HepG2 (cell line): Measurements from ENCODE around the gene ERV3-1. TPM values are rescaled to one million over a fixed set of nuclear protein-coding genes. Genes with fewer than 3 reads are reported as not detected.
A peak's percentile ranks its signal among the peaks of the same experiment; 100 is the strongest.

Experiments
- AHR ChIP-seq: IDR thresholded peaks from 2 replicates; pipeline ENCODE4 v1.6.1; 2018; ENCODE audit warnings: missing genetic modification reagents, missing compliant biosample characterization
- ATAD3A ChIP-seq: sonication (generic); formaldehyde crosslinking; IDR thresholded peaks from 2 replicates; pipeline ENCODE4 v1.4.0; 2020; ENCODE audit warnings: missing genetic modification reagents
- BCL6 ChIP-seq: IDR thresholded peaks from 2 replicates; pipeline ENCODE4 v1.6.1; 2016; ENCODE audit warnings: missing genetic modification reagents, missing compliant biosample characterization
- DNMT1 ChIP-seq: sonication (generic); formaldehyde crosslinking; IDR thresholded peaks from 2 replicates; pipeline ENCODE4 v1.5.1; 2020; ENCODE audit warnings: mild to moderate bottlenecking, missing genetic modification reagents
- FOXK2 ChIP-seq: fragments of 450-650 bp; IDR thresholded peaks from 2 replicates; pipeline ENCODE4 v1.6.1; 2016
- KDM5B ChIP-seq: sonication (generic); formaldehyde crosslinking; IDR thresholded peaks from 2 replicates; pipeline ENCODE4 v1.4.0; 2020; ENCODE audit warnings: missing genetic modification reagents, mild to moderate bottlenecking, borderline replicate concordance
- NFIB ChIP-seq: sonication (generic); formaldehyde crosslinking; IDR thresholded peaks from 2 replicates; pipeline ENCODE4 v1.9.0; 2021; ENCODE audit warnings: missing genetic modification reagents, mild to moderate bottlenecking, borderline replicate concordance
- NFRKB ChIP-seq: fragments of 450-650 bp; IDR thresholded peaks from 2 replicates; pipeline ENCODE4 v1.6.1; 2017
- SMAD1 ChIP-seq: sonication (generic); formaldehyde crosslinking; IDR thresholded peaks from 2 replicates; pipeline ENCODE4 v1.4.0; 2020; ENCODE audit warnings: missing genetic modification reagents, low read depth, mild to moderate bottlenecking, borderline replicate concordance
- SMAD9 ChIP-seq: sonication (generic); formaldehyde crosslinking; IDR thresholded peaks from 2 replicates; pipeline ENCODE4 v1.5.1; 2020; ENCODE audit warnings: mild to moderate bottlenecking, missing genetic modification reagents
- STAG1 ChIP-seq: sonication (generic); formaldehyde crosslinking; IDR thresholded peaks from 2 replicates; pipeline ENCODE4 v1.4.0; 2020; ENCODE audit warnings: missing genetic modification reagents
- XRCC5 ChIP-seq: fragments of 200-400 bp; formaldehyde crosslinking; optimal IDR thresholded peaks from 2 replicates; pipeline ENCODE3; 2017; ENCODE audit warnings: mild to moderate bottlenecking, low read length
- ZFAT ChIP-seq: sonication (generic); formaldehyde crosslinking; conservative IDR thresholded peaks from 2 replicates; pipeline ENCODE4 v1.8.1; 2023; ENCODE audit warnings: missing genetic modification reagents, inconsistent platforms
- ZNF253 ChIP-seq: sonication (generic); formaldehyde crosslinking; IDR thresholded peaks from 2 replicates; pipeline ENCODE4 v1.8.0; 2022; ENCODE audit warnings: mild to moderate bottlenecking, missing genetic modification reagents, borderline replicate concordance
- ZNF317 ChIP-seq: sonication (generic); formaldehyde crosslinking; IDR thresholded peaks from 2 replicates; pipeline ENCODE4 v1.5.0; 2020; ENCODE audit warnings: mild to moderate bottlenecking, missing genetic modification reagents
- ZNF761 ChIP-seq: sonication (generic); formaldehyde crosslinking; conservative IDR thresholded peaks from 2 replicates; pipeline ENCODE4 v1.4.0; 2020; ENCODE audit warnings: mild to moderate bottlenecking, missing genetic modification reagents
- ZSCAN21 ChIP-seq: sonication (generic); formaldehyde crosslinking; IDR thresholded peaks from 2 replicates; pipeline ENCODE4 v1.8.0; 2022; ENCODE audit warnings: mild to moderate bottlenecking, missing genetic modification reagents, moderate library complexity, borderline replicate concordance
- polyA plus RNA-seq, 8 experiments: library from polyadenylated mRNA; depleted of rRNA in 3 of 8; stranded (reverse) in 7 of 8; unstranded in 1 of 8; fragments of >200 nt; fragmentation: Illumina TruSeq in 4 of 8; extraction: Trizol in 4 of 8; gene quantifications; 2 replicates each; pipeline versions ENCODE4 v1.2.1 to v1.2.3, GENCODE V29; 2011 to 2016; ENCODE audit warnings: low read depth in 4 of 8, missing spikeins in 1 of 8, mixed read lengths in 1 of 8; ENCODE audit not compliant: insufficient read depth in 1 of 8
- total RNA-seq, 5 experiments: library from RNA; depleted of rRNA; stranded (reverse); fragments of >200 nt; fragmentation: Illumina TruSeq; extraction: Trizol; gene quantifications; 2 replicates each; pipeline ENCODE4 v1.2.3, GENCODE V29; 2016; ENCODE audit warnings: low read depth in 1 of 5
- TF ChIP-seq, protein P1 (sequence below): sonication (generic); formaldehyde crosslinking; IDR thresholded peaks from 2 replicates; pipeline ENCODE4 v1.5.1; 2020; ENCODE audit warnings: mild to moderate bottlenecking, missing genetic modification reagents
- TF ChIP-seq, protein P2 (sequence below), 2 experiments: sonication (generic) in 1 of 2; formaldehyde crosslinking in 1 of 2; IDR thresholded peaks; 2 replicates each; pipeline versions ENCODE4 v1.4.0 to v1.6.1; 2018 to 2020; ENCODE audit warnings: missing genetic modification reagents in 2 of 2, borderline replicate concordance in 1 of 2, low read depth in 1 of 2, mild to moderate bottlenecking in 1 of 2, missing biosample characterization in 1 of 2
- TF ChIP-seq, protein P3 (sequence below): IDR thresholded peaks from 2 replicates; pipeline ENCODE4 v1.6.1; 2016
- TF ChIP-seq, protein P4 (sequence below): sonication (generic); formaldehyde crosslinking; IDR thresholded peaks from 2 replicates; pipeline ENCODE4 v1.4.0; 2020; ENCODE audit warnings: low read depth, mild to moderate bottlenecking, missing genetic modification reagents
- TF ChIP-seq, protein P5 (sequence below): fragments of 450-650 bp; IDR thresholded peaks from 2 replicates; pipeline ENCODE4 v1.6.1; 2017

ERV3-1 gene
- total and polyA plus RNA-seq, 2 of the 13 experiments (the other 11 are each of a cell fraction or from before 2014, with no cell fraction given): 20.4 to 86.3 TPM

DNA sequence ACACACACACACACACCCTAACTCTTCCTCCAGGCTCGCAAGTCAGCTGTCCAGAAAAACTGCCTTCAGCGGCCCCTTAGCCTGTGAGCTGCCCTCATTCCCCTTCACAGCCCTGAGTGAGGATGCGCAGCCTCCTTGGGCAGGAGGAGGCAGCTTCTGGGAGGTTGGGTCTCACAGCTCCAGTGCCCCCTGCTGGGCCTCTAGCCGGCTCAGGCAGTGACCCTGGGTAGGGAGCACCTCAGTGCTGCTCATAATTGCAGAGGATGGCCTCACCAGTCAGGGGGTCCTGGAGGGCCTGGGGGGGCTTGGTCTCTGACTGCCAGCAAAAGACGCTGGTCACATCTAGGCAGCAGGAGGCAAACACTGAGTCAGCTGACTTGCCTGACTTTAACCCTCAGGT, 59.7 kb downstream of the ERV3-1 start (continued):
- TF ChIP-seq, protein P1, sequence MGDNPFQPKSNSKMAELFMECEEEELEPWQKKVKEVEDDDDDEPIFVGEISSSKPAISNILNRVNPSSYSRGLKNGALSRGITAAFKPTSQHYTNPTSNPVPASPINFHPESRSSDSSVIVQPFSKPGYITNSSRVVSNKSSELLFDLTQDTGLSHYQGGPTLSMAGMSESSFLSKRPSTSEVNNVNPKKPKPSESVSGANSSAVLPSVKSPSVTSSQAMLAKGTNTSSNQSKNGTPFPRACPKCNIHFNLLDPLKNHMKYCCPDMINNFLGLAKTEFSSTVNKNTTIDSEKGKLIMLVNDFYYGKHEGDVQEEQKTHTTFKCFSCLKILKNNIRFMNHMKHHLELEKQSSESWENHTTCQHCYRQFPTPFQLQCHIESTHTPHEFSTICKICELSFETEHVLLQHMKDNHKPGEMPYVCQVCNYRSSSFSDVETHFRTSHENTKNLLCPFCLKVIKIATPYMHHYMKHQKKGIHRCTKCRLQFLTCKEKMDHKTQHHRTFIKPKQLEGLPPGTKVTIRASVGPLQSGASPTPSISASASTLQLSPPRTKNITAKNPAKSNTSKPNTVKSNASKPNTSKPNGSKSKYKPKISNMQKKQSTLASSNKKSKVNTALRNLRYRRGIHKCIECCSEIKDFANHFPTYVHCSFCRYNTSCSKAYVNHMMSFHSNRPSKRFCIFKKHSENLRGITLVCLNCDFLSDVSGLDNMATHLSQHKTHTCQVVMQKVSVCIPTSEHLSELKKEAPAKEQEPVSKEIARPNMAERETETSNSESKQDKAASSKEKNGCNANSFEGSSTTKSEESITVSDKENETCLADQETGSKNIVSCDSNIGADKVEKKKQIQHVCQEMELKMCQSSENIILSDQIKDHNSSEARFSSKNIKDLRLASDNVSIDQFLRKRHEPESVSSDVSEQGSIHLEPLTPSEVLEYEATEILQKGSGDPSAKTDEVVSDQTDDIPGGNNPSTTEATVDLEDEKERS (CRISPR knock-in tag): no peak
- TF ChIP-seq ZNF761 (CRISPR knock-in tag): no peak
- TF ChIP-seq ZNF317 (CRISPR knock-in tag): no peak
- TF ChIP-seq, protein P2, sequence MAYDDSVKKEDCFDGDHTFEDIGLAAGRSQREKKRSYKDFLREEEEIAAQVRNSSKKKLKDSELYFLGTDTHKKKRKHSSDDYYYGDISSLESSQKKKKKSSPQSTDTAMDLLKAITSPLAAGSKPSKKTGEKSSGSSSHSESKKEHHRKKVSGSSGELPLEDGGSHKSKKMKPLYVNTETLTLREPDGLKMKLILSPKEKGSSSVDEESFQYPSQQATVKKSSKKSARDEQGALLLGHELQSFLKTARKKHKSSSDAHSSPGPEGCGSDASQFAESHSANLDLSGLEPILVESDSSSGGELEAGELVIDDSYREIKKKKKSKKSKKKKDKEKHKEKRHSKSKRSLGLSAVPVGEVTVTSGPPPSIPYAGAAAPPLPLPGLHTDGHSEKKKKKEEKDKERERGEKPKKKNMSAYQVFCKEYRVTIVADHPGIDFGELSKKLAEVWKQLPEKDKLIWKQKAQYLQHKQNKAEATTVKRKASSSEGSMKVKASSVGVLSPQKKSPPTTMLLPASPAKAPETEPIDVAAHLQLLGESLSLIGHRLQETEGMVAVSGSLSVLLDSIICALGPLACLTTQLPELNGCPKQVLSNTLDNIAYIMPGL (CRISPR knock-in tag; IDR thresholded peaks at IDR 0.05; ENCODE audit: borderline replicate concordance in 1 of 2, low read depth in 1 of 2): peak; percentile 73 to 75
- TF ChIP-seq, protein P3, sequence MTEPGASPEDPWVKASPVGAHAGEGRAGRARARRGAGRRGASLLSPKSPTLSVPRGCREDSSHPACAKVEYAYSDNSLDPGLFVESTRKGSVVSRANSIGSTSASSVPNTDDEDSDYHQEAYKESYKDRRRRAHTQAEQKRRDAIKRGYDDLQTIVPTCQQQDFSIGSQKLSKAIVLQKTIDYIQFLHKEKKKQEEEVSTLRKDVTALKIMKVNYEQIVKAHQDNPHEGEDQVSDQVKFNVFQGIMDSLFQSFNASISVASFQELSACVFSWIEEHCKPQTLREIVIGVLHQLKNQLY (CRISPR knock-in tag): no peak
- TF ChIP-seq DNMT1 (CRISPR knock-in tag): no peak
- no peak for TF ChIP-seq XRCC5
- 0 out of 2 replicates have a peak, but pooled peaks have one; percentile 20 for TF ChIP-seq SMAD1 (CRISPR knock-in tag)
- TF ChIP-seq SMAD9 (CRISPR knock-in tag): no peak
- TF ChIP-seq FOXK2: no peak
- peak; percentile 57 for TF ChIP-seq STAG1 (CRISPR knock-in tag)
- no peak for TF ChIP-seq BCL6 (CRISPR knock-in tag)
- TF ChIP-seq, protein P4, sequence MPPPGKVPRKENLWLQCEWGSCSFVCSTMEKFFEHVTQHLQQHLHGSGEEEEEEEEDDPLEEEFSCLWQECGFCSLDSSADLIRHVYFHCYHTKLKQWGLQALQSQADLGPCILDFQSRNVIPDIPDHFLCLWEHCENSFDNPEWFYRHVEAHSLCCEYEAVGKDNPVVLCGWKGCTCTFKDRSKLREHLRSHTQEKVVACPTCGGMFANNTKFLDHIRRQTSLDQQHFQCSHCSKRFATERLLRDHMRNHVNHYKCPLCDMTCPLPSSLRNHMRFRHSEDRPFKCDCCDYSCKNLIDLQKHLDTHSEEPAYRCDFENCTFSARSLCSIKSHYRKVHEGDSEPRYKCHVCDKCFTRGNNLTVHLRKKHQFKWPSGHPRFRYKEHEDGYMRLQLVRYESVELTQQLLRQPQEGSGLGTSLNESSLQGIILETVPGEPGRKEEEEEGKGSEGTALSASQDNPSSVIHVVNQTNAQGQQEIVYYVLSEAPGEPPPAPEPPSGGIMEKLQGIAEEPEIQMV: no peak
- no peak for TF ChIP-seq AHR
- TF ChIP-seq KDM5B (CRISPR knock-in tag): 0 out of 2 replicates have a peak, but pooled peaks have one; percentile 14
- no peak for TF ChIP-seq ATAD3A (CRISPR knock-in tag)
- no peak for TF ChIP-seq ZFAT (CRISPR knock-in tag)
- TF ChIP-seq NFRKB: no peak
- TF ChIP-seq ZNF253 (CRISPR knock-in tag): no peak
- no peak for TF ChIP-seq NFIB (CRISPR knock-in tag)
- TF ChIP-seq, protein P5, sequence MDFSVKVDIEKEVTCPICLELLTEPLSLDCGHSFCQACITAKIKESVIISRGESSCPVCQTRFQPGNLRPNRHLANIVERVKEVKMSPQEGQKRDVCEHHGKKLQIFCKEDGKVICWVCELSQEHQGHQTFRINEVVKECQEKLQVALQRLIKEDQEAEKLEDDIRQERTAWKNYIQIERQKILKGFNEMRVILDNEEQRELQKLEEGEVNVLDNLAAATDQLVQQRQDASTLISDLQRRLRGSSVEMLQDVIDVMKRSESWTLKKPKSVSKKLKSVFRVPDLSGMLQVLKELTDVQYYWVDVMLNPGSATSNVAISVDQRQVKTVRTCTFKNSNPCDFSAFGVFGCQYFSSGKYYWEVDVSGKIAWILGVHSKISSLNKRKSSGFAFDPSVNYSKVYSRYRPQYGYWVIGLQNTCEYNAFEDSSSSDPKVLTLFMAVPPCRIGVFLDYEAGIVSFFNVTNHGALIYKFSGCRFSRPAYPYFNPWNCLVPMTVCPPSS: no peak
- TF ChIP-seq ZSCAN21: 0 out of 2 replicates have a peak, but pooled peaks have one; percentile 17
